ENCODE measurements around the gene FAM53B.
"Not testable (repeated sequence)": the region's sequence is repeated elsewhere in the genome, so short reads cannot be mapped to it uniquely, and the experiment has no call there.

FAM53B gene

GRCh38 chr10:124744102-124745050 is at the start of gene FAM53B:
TSS of gene FAM53B (minus strand) at chr10:124744378. CDS start at chr10:124706713, 37,665 bp downstream.
- peak; percentile 18 for DNase-seq

- no peak for DNase-seq
These were observed 48.8 kb upstream of the FAM53B start for GRCh38 chr10:124792998-124793352.

GRCh38 chr10:124791547-124792348 is 47.6 kb upstream of the FAM53B start, which contains the start of gene EEF1AKMT2:
TSS of gene EEF1AKMT2 (minus strand) at chr10:124791887. CDS start at chr10:124791833, 54 bp downstream.
- DNase-seq = peak; percentile 79

GRCh38 chr10:124782900-124783299 is 38.7 kb upstream of the FAM53B start:
- not testable (repeated sequence) for DNase-seq

GRCh38 chr10:124768791-124769190 is 24.6 kb upstream of the FAM53B start:
- DNase-seq = no peak

- DNase-seq = no peak
These were observed 21.1 kb upstream of the FAM53B start for GRCh38 chr10:124765256-124765655.

GRCh38 chr10:124763267-124763666 is 19.1 kb upstream of the FAM53B start:
- DNase-seq = no peak

GRCh38 chr10:124762281-124762680 is 18.1 kb upstream of the FAM53B start:
- DNase-seq = no peak

GRCh38 chr10:124756156-124756903 is 12.2 kb upstream of the FAM53B start:
- no peak for DNase-seq

GRCh38 chr10:124755581-124755980 is 11.4 kb upstream of the FAM53B start:
- no peak for DNase-seq

GRCh38 chr10:124754227-124754626 is 10.0 kb upstream of the FAM53B start:
- no peak for DNase-seq

GRCh38 chr10:124748953-124749645 is 4.9 kb upstream of the FAM53B start:
- DNase-seq = no peak

GRCh38 chr10:124748166-124748565 is 4.0 kb upstream of the FAM53B start:
- DNase-seq = no peak

GRCh38 chr10:124747745-124748144 is 3.6 kb upstream of the FAM53B start:
- no peak for DNase-seq

- no peak for DNase-seq
These were observed 2.8 kb upstream of the FAM53B start for GRCh38 chr10:124746992-124747391.

- not testable (repeated sequence) for DNase-seq
These were observed 2.3 kb upstream of the FAM53B start for GRCh38 chr10:124746447-124746846.

- DNase-seq = no peak
These were observed 1.5 kb upstream of the FAM53B start for GRCh38 chr10:124745673-124746072.

- no peak for DNase-seq
These were observed 1.1 kb upstream of the FAM53B start for GRCh38 chr10:124745252-124745651.

- DNase-seq = no peak
These were observed 732 bp downstream of the FAM53B start for GRCh38 chr10:124743191-124744101.

GRCh38 chr10:124742413-124743190 is 1.6 kb downstream of the FAM53B start:
- peak; percentile 43 for DNase-seq

Data from NCI-H526 treated with DMSO at 0.1 percent for 48 hours (cell line).